SK-N-MC (cell line): ENCODE data around the gene SAMD9.
A peak's percentile ranks its signal among the peaks of the same experiment; 100 is the strongest.
"Not testable (repeated sequence)": the region's sequence is repeated elsewhere in the genome, so short reads cannot be mapped to it uniquely, and the experiment has no call there.

Experiments used
- DNase-seq: peaks from one replicate; pipeline ENCODE4 v3.0.0-alpha.2; 2011; ENCODE audit warnings: low read depth, low spot score
- H3K27ac ChIP-seq: fragments of 200-600 bp; sonication (generic); 2 replicates; pipeline ENCODE4 v1.5.1; 2016; ENCODE audit warnings: mixed run types
- H3K36me3 ChIP-seq: fragments of 200-600 bp; sonication (generic); 2 replicates; pipeline ENCODE4 v1.6.1; 2017; ENCODE audit warnings: antibody characterized with exemption, low read length, mixed read lengths; ENCODE audit not compliant: insufficient read depth
- H3K4me3 ChIP-seq: fragments of 200-600 bp; sonication (generic); 2 replicates; pipeline ENCODE4 v1.5.1; 2016
- H3K9ac ChIP-seq: fragments of 200-600 bp; sonication (generic); 2 replicates; pipeline ENCODE4 v1.8.0; 2017; ENCODE audit warnings: mixed run types, mixed read lengths; ENCODE audit not compliant: insufficient read length
- H3K9me3 ChIP-seq: fragments of 200-600 bp; sonication (generic); 2 replicates; pipeline ENCODE4 v1.6.1; 2017; ENCODE audit warnings: low read depth, mild to moderate bottlenecking, antibody characterized with exemption, low read length, moderate library complexity, mixed read lengths
- EZH2 ChIP-seq: fragments of 200-600 bp; sonication (generic); IDR thresholded peaks from one replicate; pipeline ENCODE4 v1.6.1; 2017; ENCODE audit warnings: antibody characterized with exemption
- FOXP2 ChIP-seq: optimal IDR thresholded peaks from 2 replicates; pipeline ENCODE3; 2011; ENCODE audit warnings: mild to moderate bottlenecking, moderate library complexity; ENCODE audit not compliant: insufficient read depth; ENCODE audit errors: extremely low read length, control extremely low read depth
- POLR2AphosphoS5 ChIP-seq: IDR thresholded peaks from 2 replicates; pipeline ENCODE4 v1.6.1; 2012; ENCODE audit warnings: mild to moderate bottlenecking, low read depth, low read length, borderline replicate concordance

SAMD9 gene

DNA sequence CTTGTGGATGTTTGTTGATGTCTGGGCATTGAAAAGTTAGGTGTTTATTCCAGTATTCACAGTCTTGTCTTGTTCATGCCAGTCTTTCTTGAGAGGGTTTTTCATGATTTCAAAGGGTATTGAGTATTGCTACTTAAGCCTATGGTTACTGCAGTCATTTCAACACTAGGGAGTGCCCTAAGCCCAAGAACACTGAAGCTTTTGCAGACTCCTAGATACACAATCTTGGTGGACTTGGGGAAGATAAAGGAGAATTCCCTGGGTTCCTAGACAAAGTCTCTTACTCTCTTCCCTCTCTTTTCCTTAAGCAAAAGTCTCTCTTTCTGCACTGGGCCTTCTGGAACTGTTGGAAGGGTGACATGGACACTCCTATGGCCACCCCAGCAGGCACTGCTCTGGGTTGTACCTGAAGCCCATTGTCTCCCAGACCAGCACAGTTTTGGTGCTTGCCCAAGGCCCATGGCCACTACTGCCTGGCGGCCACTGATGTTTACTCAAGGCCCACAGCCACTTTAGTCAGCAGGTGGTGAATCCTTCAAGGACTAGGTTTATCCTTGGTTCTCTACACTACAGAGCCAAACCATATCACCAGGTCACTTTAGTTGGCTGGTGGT, 24.9 kb downstream of the SAMD9 start:
- no peak overlapping the region for H3K9ac ChIP-seq
- H3K36me3 ChIP-seq: no peaks in the 10 kb centered on the region
- no peak for DNase-seq
- H3K4me3 ChIP-seq: no peak overlapping the region
- no peak overlapping the region for H3K27ac ChIP-seq
- TF ChIP-seq FOXP2 (no peak), EZH2 (no peak), POLR2AphosphoS5 (no peak)
- no peaks in the 10 kb centered on the region for H3K9me3 ChIP-seq

DNA sequence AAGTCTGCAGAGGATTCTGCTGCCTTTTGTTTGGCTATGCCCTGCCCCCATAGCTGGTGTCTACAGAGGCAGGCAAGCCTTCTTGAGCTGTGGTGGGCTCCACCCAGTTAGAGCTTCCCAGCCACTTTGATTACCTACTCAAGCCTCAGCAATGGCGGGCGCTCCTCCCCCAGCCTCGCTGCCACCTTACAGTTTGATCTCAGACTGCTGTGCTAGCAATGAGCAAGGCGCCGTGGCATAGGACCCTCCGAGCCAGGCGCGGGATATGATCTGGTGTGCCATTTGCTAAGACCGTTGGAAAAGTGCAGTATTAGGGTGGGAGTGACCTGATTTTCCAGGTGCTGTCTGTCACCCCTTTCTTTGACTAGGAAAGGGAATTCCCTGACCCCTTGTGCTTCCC, 44.4 kb downstream of the SAMD9 start:
- not testable (repeated sequence) for H3K27ac ChIP-seq, DNase-seq, H3K4me3 ChIP-seq, H3K36me3 ChIP-seq, H3K9ac ChIP-seq, H3K9me3 ChIP-seq

DNA sequence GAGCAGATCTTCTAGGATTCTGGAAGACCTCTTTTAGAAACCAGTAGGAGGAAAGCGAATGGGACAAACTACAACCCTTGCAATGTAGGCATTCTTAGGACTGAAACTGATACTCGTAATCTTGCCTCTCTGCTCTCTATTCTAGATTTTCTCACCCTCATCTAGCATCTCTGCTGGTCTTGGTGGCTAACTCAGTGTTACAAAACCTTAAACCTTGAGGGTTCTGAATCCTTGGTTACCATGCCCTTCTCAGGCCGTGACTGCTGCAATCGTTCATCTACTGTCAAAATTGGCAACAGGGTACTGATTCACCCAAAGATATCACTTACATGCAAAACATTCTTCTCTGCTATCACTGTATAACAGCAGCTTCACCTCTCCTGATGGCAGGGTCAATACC, 55.2 kb downstream of the SAMD9 start:
- H3K36me3 ChIP-seq: no peaks in the 10 kb centered on the region

GRCh38 chr7:93060865-93061264, 56.9 kb downstream of the SAMD9 start:
- Histone ChIP-seq H3K27ac (no peak overlapping the region), H3K9ac (no peak overlapping the region), H3K4me3 (no peak overlapping the region), H3K9me3 (no peaks in the 10 kb centered on the region; the same call in 1 of the 2 replicates), H3K36me3 (no peaks in the 10 kb centered on the region)
- no peak for TF ChIP-seq POLR2AphosphoS5
- TF ChIP-seq FOXP2: no peak
- TF ChIP-seq EZH2: no peak
- no peak for DNase-seq

More for the DNA sequence above, 55.2 kb downstream of the SAMD9 start:
- Histone ChIP-seq H3K4me3 (no peak overlapping the region), H3K9ac (no peak overlapping the region), H3K9me3 (no peaks in the 10 kb centered on the region; the same call in 1 of the 2 replicates), H3K27ac (no peak overlapping the region)
- no peak for DNase-seq
- TF ChIP-seq POLR2AphosphoS5 (no peak), EZH2 (no peak), FOXP2 (no peak)

GRCh38 chr7:93060025-93060424, 57.8 kb downstream of the SAMD9 start:
- Histone ChIP-seq H3K9ac (no peak overlapping the region), H3K27ac (no peak overlapping the region), H3K36me3 (no peaks in the 10 kb centered on the region), H3K9me3 (no peaks in the 10 kb centered on the region), H3K4me3 (no peak overlapping the region)
- no peak for DNase-seq
- TF ChIP-seq EZH2 (no peak), POLR2AphosphoS5 (no peak), FOXP2 (no peak)

DNA sequence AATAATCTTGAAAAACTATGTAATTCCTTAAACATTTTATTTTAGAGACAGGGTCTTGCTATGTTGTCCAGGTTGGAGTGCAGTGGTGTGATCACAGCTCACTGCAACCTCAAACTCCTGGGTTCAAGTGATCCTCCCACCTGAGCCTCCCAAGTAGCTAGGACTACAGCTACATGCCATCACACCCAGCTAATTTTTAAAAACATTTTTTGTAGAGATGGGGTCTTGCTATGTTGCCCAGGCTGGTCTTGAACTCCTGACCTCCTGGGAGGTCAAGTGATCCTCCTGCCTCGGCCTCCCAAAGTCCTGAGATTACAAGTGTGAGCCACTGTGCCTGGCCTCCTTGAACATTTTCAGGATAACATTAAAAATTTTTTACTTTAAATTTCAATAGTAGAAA, 61.2 kb downstream of the SAMD9 start:
- not testable (repeated sequence) for H3K27ac ChIP-seq, DNase-seq, H3K9ac ChIP-seq, H3K4me3 ChIP-seq, H3K36me3 ChIP-seq, H3K9me3 ChIP-seq

DNA sequence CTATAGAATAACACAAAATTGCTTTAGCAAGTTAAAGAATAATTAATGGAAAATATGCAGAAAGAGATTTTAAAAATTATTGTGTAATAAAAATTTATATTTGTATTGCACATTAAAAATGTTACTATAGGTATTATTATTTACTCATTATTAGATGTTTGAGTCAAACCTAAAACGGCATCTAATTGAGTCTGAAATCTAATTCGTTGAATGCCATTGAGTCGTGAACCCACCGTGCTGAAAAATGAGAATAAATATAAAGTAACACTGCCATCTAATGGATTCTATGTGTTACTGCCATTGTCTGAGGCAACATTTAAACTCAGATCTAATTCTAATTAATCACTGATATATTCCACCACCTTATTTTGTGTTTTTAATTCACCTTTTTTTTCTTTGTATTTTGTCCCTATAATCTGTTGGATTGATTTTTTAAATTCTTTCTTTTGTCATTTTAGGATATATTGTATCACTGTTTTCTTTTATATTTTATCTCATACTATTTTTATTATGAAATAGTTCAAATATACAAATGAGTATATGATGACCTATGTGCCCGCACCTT, 62.2 kb downstream of the SAMD9 start:
- Histone ChIP-seq H3K9ac (no peak overlapping the region), H3K27ac (no peak overlapping the region), H3K4me3 (no peak overlapping the region), H3K36me3 (no peaks in the 10 kb centered on the region), H3K9me3 (no peaks in the 10 kb centered on the region)
- TF ChIP-seq EZH2: no peak
- no peak for TF ChIP-seq FOXP2
- no peak for TF ChIP-seq POLR2AphosphoS5
- DNase-seq: peak; percentile 35

GRCh38 chr7:93054975-93055374, 62.8 kb downstream of the SAMD9 start:
- TF ChIP-seq EZH2: no peak
- TF ChIP-seq FOXP2: no peak
- TF ChIP-seq POLR2AphosphoS5: no peak
- H3K27ac ChIP-seq: no peak overlapping the region

DNA sequence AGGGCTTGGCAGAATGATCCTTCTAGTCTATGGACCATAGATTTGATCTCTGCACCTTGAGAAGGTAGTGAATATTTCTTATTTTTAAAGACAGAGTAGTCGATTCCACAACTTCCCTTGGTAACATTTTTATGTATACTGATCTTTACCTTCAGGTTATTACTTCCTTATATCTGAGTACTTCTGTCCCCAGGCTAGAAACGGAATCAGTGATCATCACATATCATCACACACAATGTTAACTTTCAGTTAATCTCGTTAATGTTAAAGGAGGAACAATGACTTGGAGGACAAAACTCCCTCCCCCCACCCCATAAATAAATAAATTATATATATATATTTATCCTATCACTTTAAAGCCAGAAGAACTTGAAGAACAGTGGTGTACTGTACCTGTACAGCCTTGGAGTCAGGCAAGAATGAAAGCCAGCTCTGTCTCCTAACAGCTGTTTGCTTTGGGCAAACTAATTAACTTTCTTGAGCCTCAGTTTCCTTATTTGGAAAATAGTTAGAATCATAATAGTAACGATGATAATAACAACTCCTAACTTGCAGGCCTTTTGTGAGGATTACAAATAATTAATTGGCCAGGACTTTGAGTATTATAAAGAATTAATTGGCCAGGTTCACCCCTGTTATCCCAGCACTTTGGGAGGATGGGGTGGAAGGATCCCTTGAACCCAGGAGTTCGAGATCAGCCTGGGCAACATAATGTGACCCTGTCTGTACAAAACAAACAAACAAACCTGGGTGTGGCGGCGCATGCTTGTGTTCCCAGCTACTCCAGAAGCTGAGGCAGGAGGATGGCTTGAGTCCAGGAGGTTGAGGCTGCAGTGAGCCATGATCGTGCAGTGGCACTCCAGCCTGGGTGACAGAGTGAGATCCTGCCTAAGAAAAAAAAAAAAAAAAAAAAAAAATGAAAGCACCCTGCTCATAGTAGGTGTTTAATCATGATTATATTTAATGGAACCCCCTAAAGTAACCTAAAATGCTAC, 63.5 kb downstream of the SAMD9 start:
- DNase-seq: no peak
- TF ChIP-seq EZH2 (no peak), POLR2AphosphoS5 (no peak), FOXP2 (no peak)
- H3K9me3 ChIP-seq: no peaks in the 10 kb centered on the region
- no peak overlapping the region for H3K27ac ChIP-seq
- H3K4me3 ChIP-seq: no peak overlapping the region
- no peak overlapping the region for H3K9ac ChIP-seq
- H3K36me3 ChIP-seq: no peaks in the 10 kb centered on the region

More at GRCh38 chr7:93054975-93055374, 62.8 kb downstream of the SAMD9 start:
- Histone ChIP-seq H3K9ac (no peak overlapping the region), H3K36me3 (no peaks in the 10 kb centered on the region), H3K9me3 (no peaks in the 10 kb centered on the region), H3K4me3 (no peak overlapping the region)
- no peak for DNase-seq
